GM19468 (cell line): ENCODE measurements around the gene HDAC4.

Source experiments
- ATAC-seq: cut with Tn5 transposase; IDR thresholded peaks from one replicate; pipeline ENCODE4 v1.9.1; 2021; ENCODE audit warnings: mild to moderate bottlenecking, moderate library complexity, moderate number of reproducible peaks; ENCODE audit not compliant: unreplicated experiment; ENCODE audit errors: extremely low read depth

The HDAC4 gene

DNA sequence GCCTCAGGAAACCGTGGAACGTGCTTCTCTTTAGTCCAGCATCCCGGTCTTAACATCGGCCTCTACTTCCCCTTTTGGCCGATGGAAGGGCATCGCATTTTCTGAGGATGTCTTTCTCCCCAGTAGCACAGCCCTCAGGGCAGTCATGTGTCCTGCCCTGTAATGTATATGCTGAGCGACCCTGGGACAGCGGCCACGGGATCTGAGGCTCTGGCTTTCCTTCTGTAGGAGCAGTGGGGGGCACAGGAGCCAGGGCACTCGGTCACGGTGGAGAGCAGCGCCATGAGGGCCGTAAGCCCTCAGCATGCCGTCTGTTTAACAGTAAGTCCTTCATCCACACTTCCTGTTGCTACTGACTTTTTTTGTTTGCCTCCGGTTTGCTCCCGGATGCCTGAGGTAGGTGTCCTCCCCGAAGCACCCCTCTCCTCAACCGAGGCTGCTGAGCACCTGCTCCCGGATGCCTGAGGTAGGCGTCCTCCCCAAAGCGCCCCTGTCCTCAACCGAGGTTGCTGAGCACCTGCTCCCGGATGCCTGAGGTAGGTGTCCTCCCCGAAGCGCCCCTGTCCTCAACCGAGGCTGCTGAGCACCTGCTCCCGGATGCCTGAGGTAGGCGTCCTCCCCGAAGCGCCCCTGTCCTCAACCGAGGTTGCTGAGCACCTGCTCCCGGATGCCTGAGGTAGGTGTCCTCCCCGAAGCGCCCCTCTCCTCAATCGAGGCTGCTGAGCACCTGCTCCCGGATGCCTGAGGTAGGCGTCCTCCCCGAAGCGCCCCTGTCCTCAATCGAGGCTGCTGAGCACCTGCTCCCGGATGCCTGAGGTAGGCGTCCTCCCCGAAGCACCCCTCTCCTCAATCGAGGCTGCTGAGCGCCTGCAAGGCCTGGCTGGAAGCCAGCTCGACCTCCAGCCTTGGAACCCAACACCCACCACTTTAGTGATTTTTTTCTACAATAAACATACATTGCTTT is 169.3 kb downstream of the HDAC4 start:
- ATAC-seq, result no peak

GRCh38 chr2:239230318-239231052 is 170.3 kb downstream of the HDAC4 start:
- ATAC-seq, result no peak

GRCh38 chr2:239229545-239230279 is 171.1 kb downstream of the HDAC4 start:
- ATAC-seq, result no peak

DNA sequence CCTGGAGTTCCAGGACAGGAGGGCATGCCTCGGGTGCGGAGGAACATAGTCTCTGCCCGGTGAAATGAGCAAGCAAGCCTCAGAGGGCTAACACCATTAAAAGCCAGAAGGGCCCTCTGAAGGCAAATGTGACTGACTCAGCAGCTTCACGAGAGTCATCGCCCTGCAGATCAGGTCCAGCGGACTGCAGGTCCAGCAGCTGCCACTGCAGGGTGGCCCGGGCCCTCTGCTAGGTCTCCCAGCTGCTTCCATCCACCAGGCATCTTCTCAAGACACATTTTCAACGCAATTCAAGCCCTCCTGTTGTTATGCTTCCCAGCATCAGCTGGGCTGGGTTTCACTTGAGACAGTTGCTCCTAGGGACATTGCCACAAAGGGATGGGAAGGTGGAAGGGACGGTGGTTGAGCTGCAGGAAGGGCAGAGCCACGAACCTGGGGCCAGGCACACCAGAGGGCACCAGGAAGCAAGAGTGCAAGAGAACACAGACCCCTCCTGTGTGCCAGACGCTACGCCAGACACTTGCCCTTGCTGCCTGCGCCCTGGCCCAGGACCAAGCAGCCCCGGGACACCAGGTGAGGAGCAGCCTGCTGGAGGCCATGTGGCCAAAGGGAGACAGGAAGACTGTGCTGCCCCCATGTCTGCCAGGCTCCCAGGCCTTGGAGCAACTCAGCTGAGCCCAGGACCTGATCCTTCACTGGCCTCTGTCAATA is 173.0 kb downstream of the HDAC4 start:
- no peak for ATAC-seq

DNA sequence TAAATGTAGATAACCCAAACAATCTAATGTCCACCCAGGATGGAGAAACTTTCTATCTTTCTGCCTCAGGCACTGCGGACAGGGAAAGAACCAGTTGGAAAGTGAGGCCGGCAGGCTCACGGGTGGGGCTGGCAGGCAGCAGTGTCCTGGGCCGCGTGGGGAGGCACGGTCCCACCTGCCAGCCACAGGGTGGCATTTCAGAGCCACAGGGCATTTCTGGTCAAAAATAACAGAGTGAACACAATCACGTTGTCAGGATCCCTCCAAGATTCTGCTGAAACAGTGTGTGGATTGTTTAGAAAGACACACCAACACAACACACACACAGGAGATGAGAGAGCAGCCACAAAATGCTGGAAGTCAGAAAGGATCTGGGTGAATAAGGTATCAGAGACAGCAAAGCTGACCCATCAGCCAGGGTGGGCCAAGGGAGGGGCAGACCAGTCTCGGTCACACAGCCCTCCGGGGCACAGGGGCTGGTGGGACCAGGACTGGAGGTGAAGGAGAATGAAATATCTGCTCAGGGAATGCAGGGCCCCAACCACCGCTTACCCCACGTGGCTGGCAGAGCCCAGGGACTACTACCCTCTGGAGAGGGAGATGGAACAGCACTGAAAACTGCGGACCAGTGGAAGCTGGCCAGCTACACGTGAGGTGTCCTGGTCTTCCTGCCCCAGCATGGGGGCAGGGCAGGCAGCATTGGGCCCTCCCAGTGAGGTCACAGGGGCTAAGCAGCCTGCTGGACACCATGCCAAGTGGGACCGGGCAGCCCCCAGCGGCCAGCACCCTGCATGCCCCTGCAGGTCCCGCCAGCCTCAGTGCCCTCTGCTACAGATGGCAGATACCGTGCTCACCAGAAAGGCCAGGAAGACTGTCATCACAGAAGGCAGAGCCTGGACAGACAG is 173.9 kb downstream of the HDAC4 start:
- ATAC-seq, result no peak

DNA sequence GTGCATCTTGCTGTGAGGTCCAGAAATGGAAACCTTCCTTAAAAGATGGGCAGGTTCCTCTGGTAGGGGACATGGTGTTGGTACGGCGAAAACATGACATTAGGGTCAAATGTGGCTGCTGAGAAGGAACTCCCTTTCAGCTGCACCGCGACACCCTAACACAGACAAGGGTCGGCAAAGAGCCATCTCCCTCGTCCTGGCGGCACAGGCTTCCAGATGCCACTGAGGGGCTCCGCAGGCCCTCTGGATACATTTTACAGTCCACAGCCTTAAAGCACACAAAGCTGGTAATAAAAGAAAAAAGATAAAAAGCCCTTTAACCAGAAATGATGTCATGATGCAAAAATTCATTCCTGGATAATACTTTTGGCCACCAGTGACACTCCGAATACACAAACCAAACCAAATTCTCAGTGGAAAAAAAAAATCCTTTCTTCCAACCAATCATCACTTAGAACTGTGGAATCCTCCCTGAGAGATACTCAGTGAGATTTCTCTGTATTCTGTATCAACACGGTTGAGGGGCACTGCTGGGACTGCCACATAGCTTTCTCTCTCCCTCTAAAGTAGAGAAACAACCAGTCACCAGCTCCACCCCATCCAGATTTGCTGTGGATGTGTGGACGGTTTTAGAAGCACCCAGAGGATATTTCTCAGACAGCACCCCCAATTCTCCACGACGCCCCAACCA is 174.8 kb downstream of the HDAC4 start:
- ATAC-seq, result no peak

DNA sequence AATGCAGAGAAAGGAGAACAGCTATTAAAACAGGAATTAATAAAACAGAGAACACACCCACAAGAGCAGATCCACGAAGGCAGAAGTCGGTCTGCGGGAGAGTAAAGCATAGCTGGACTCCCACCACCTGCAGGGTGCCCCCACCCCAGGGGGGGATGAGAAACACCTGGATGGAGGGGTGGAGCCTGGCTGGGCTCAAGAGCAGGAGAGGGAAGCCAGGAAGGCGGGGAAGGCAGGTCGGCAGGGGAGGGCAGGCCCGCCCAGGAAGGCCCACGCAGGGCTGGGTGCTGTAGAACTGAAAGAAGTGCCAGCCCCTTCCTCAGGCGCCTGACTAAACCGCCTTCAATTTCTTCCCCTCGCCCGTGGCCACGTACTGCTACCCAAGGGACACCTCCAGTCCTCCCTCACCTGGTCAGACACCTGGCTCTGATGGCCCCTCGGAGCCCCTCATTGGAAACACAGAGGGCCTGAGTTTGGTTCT is 175.4 kb downstream of the HDAC4 start:
- no peak for ATAC-seq

- no peak for ATAC-seq
These were observed 175.9 kb downstream of the HDAC4 start for GRCh38 chr2:239224955-239225354.

GRCh38 chr2:239224199-239224570 is 176.6 kb downstream of the HDAC4 start:
- ATAC-seq, result no peak

DNA sequence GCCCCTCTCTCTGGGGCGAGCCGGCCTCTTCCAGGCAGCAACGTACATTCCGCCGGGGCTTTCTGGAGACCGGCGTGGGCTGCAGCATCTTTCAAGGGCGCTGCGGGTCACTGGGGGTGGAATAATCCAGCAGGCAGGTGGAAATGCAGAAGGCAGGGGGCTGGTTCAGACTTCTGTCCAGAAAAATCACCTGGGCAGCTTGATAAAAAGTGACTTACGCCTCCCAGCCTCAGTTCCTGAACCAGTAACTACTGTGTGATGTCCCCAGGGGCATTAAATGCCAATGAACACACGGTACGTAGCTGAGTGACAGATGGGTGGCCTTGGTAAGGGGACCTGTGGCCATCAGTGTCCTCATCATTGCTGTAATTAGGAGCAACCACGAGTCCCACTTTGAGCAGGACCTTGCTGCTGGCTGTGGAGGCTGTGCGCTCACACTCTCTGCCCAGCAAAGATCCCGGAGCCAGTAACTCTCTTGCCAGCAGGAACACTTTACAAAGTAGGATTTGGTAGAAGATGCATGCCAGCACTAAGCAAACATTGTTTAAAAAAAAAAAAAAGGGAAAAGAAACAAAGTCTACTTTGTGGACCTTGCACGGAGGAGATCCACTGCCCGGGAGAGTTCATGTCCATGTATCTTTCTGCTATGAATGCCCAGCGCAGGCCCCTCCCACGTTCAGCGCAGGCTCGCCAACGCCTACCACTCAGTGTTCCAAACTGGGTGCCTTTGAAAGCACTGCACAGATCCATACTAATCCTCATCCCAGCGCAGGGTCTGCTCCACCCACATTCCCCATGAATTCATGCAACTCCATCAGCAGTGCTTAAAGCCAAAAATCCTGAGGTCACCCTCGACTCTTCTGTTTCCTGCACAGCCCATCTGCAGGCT is 177.3 kb downstream of the HDAC4 start:
- ATAC-seq, result no peak

- ATAC-seq, result no peak
These were observed 178.0 kb downstream of the HDAC4 start for GRCh38 chr2:239222706-239223309.

DNA sequence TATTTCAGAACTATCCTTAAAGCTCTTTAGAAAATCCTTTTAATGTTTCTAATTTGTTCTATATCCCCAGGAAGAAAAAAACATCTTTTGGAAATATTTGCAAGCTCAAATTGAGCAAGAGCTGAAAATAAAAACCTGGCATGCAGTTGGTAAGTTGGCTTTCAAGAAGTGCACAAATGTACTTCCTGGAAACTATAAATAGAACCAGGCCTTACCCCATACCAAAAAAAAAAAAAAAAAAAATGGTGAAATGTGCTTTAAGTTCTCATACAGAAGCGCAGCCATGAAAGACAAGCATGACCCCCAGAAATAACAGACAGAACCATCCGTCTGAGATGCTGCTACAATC is 178.5 kb downstream of the HDAC4 start:
- ATAC-seq, result no peak

GRCh38 chr2:239220981-239221396 is 179.8 kb downstream of the HDAC4 start:
- ATAC-seq, result no peak

DNA sequence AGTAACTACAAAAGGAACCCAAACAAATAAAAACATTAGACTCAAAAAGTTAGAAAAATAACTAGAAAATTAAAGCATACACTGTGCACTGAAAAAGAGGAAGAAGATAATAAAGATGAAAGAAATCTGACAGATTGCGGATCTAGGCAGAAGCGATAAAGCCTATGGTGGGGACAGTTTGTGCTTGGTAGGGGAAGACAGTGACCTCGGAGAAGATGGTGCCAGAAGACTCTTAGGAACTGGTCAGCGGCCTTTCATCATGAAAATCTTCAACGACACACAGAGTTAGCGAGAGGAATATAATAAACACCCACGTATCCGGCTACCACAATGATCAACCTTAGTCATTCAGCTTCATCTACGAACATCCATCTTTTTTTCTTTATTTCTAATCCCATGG is 180.5 kb downstream of the HDAC4 start:
- no peak for ATAC-seq

GRCh38 chr2:239216614-239217273 is 184.1 kb downstream of the HDAC4 start:
- no peak for ATAC-seq

- ATAC-seq, result no peak
These were observed 184.7 kb downstream of the HDAC4 start for GRCh38 chr2:239215988-239216613.
